ENCODE data around the gene TSEN2.

- TF ChIP-seq KDM1A (IDR thresholded peaks at IDR 0.05; ENCODE audit: low read depth), result no peak
- no peak for TF ChIP-seq EHMT2 (IDR thresholded peaks at IDR 0.05; ENCODE audit: low read depth)
- no peak for TF ChIP-seq CHD2 (IDR thresholded peaks at IDR 0.05; ENCODE audit: low read length, partially characterized antibody)
- TF ChIP-seq BHLHE40 (IDR thresholded peaks at IDR 0.05; ENCODE audit: low read depth, low read length), result no peak
- no peak for TF ChIP-seq POLR2A (IDR thresholded peaks at IDR 0.05; ENCODE audit: low read length)
- no peak for TF ChIP-seq CTCF (IDR thresholded peaks at IDR 0.05)
Measured at GRCh38 chr3:12439161-12439940, 44.9 kb upstream of the TSEN2 start.
